ENCODE data around the gene HSD11B2.
A peak's percentile ranks its signal among the peaks of the same experiment; 100 is the strongest.

The HSD11B2 gene

GRCh38 chr16:67399218-67399733, 31.6 kb upstream of the HSD11B2 start:
- Histone ChIP-seq H3K36me3 (replicated peaks) (no peaks in the 10 kb centered on the region), H3K27ac (no peak overlapping the region), H3K4me3 (ENCODE audit: low read depth, low read length) (no peak overlapping the region), H3K27me3 (replicated peaks) (no peaks in the 10 kb centered on the region)
- in situ Hi-C loops (cut with HindIII; ENCODE audit: low pct_ligation_motif_present, low sequenced_read_pairs) = no loop called here
- TF ChIP-seq CTCF (IDR thresholded peaks at IDR 0.05; ENCODE audit: low read depth, low read length, missing control alignments) = peak; percentile 80
- DNase-seq = no peak

- Histone ChIP-seq H3K4me3 (ENCODE audit: low read depth, low read length) (no peak overlapping the region), H3K36me3 (replicated peaks) (no peaks in the 10 kb centered on the region), H3K27ac (no peak overlapping the region), H3K27me3 (replicated peaks) (no peaks in the 10 kb centered on the region)
- no peak for DNase-seq
- in situ Hi-C loops (cut with HindIII; ENCODE audit: low pct_ligation_motif_present, low sequenced_read_pairs) = no loop called here
- no peak for TF ChIP-seq CTCF (IDR thresholded peaks at IDR 0.05; ENCODE audit: low read depth, low read length, missing control alignments)
These were observed 30.9 kb upstream of the HSD11B2 start for GRCh38 chr16:67399749-67400704.

- Histone ChIP-seq H3K36me3 (replicated peaks) (no peaks in the 10 kb centered on the region), H3K27ac (no peak overlapping the region), H3K4me3 (ENCODE audit: low read depth, low read length) (no peak overlapping the region), H3K27me3 (replicated peaks) (no peaks in the 10 kb centered on the region)
- no peak for TF ChIP-seq CTCF (IDR thresholded peaks at IDR 0.05; ENCODE audit: low read depth, low read length, missing control alignments)
- no peak for DNase-seq
- in situ Hi-C loops (cut with HindIII; ENCODE audit: low pct_ligation_motif_present, low sequenced_read_pairs) = no loop called here
These were observed 30.0 kb upstream of the HSD11B2 start for GRCh38 chr16:67400901-67401300.

GRCh38 chr16:67403976-67404555, 26.9 kb upstream of the HSD11B2 start:
- Histone ChIP-seq H3K36me3 (replicated peaks) (no peaks in the 10 kb centered on the region), H3K27ac (no peak overlapping the region), H3K4me3 (ENCODE audit: low read depth, low read length) (no peak overlapping the region), H3K27me3 (replicated peaks) (no peaks in the 10 kb centered on the region)
- DNase-seq = no peak
- no peak for TF ChIP-seq CTCF (IDR thresholded peaks at IDR 0.05; ENCODE audit: low read depth, low read length, missing control alignments)
- in situ Hi-C loops (cut with HindIII; ENCODE audit: low pct_ligation_motif_present, low sequenced_read_pairs) = no loop called here

- in situ Hi-C loops (cut with HindIII; ENCODE audit: low pct_ligation_motif_present, low sequenced_read_pairs) = no loop called here
- no peak for TF ChIP-seq CTCF (IDR thresholded peaks at IDR 0.05; ENCODE audit: low read depth, low read length, missing control alignments)
- Histone ChIP-seq H3K27me3 (replicated peaks) (no peaks in the 10 kb centered on the region), H3K27ac (no peak overlapping the region), H3K4me3 (ENCODE audit: low read depth, low read length) (no peak overlapping the region), H3K36me3 (replicated peaks) (no peaks in the 10 kb centered on the region)
- no peak for DNase-seq
These were observed 26.1 kb upstream of the HSD11B2 start for GRCh38 chr16:67404740-67405226.

All from brain microvascular endothelial cell (primary cell).